GM12874 (cell line): ENCODE results near the gene GDI2.

Source experiments
- TF ChIP-seq, protein P1 (sequence below): IDR thresholded peaks from 2 replicates; pipeline ENCODE4 v1.5.1; 2011; ENCODE audit warnings: low read depth, mild to moderate bottlenecking, control low read depth, low read length, moderate library complexity; ENCODE audit not compliant: insufficient read depth

Gene GDI2

DNA sequence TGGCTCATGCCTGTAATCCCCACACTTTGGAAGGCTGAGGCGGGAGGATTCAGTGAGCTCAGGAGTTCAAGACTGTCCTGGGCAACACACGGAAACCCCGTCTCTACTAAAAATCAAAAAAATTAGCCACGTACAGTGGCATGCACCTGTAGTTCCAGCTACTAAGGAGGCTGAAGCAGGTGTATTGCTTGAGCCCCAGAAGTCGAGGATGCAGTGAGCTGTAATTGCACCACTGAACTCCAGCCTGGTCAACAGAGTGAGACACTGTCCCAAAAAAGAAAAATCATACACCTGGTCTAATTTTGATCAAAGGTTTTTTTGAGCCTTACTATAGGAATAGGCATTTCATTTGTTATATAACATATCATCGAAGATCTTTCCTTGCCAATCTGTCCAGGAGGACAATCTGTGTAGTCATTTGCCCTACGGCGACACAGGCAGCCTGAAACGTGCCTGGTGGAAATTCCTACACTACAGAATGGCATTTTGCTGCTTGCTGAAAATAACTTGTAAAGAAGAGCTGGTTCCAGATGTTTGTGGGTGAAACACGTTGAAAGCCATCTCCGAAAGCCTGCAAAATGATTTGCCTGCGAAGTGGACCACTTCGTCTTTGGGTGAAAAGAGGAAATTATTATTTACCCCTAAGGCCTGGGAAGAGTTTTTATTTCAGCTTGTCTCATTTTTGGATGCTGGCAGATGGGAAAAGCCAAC is 31.3 kb upstream of the GDI2 start:
- TF ChIP-seq, protein P1, sequence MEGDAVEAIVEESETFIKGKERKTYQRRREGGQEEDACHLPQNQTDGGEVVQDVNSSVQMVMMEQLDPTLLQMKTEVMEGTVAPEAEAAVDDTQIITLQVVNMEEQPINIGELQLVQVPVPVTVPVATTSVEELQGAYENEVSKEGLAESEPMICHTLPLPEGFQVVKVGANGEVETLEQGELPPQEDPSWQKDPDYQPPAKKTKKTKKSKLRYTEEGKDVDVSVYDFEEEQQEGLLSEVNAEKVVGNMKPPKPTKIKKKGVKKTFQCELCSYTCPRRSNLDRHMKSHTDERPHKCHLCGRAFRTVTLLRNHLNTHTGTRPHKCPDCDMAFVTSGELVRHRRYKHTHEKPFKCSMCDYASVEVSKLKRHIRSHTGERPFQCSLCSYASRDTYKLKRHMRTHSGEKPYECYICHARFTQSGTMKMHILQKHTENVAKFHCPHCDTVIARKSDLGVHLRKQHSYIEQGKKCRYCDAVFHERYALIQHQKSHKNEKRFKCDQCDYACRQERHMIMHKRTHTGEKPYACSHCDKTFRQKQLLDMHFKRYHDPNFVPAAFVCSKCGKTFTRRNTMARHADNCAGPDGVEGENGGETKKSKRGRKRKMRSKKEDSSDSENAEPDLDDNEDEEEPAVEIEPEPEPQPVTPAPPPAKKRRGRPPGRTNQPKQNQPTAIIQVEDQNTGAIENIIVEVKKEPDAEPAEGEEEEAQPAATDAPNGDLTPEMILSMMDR, result no peak

- TF ChIP-seq, protein P1, result no peak
Observed at GRCh38 chr10:5843686-5844344, 30.6 kb upstream of the GDI2 start.

GRCh38 chr10:5841965-5842364 is 28.7 kb upstream of the GDI2 start:
- TF ChIP-seq, protein P1, result no peak

DNA sequence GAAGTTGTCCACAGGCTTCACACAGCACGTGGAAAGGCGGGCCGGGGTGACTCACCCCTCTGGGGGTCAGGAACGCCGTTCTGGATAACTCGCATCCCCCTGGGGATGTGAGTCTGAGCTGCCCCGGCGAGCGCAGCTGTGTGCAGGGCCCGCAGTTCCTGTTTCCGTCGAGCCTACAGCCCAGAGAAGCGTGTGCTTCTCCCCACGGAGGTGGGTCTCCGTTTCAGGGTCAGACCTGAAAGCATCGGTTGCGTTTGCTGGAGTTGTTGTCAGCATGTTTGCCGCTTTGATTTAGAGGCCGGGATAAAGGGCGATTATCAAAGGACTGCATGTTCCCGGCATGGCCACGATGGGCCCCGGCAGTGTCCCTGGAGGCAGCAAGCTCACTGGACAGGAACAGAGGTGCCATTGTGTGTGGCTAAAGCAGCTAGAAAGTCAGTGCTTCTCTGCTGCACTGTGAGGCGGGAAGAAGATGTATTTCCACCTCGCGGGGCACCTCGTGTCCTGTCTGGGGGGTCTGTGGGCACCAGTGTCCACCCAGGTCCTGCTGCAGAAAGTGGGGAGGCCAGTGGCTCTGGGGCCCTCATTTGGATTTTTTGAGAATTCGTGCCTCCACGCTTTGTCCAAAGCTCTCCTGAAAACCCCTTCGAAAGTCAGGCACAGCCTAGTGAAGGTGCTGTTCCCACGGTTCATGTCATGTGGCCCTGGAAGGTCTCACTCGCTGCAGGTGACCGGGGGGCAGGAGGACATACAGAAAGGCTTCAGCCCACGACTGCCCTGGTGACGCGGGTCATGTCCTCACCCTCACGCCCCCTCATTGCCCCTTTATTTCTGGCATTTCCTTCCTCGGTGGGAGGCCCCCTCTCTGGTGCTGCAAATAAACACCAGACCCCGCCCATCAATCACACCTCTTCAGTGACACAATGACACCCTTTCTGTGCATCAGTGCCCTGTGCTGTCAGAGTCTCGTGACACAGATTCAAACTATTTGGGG is 27.4 kb upstream of the GDI2 start:
- TF ChIP-seq, protein P1, result no peak

- TF ChIP-seq, protein P1, result no peak
Observed at GRCh38 chr10:5835446-5836095, 22.3 kb upstream of the GDI2 start.

DNA sequence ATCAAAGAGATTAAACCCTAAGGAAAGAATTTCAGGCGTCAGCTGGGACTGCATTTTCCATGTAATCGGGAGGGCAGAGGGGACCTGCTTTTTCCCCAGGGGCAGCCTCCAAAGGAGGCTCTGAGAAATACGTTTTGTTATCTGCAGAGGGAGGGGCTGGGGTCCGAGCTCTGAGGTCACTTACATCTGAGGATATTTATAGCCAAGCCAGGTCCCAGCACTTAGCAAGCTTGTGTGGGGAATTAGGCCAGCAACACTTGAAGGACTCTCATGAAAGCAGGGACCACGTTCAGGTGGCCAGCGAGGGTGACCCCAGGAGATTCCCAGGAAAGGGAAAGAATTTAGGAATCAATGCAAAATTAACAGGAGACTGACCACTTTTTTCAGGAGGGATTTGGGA is 20.6 kb upstream of the GDI2 start:
- TF ChIP-seq, protein P1, result no peak

DNA sequence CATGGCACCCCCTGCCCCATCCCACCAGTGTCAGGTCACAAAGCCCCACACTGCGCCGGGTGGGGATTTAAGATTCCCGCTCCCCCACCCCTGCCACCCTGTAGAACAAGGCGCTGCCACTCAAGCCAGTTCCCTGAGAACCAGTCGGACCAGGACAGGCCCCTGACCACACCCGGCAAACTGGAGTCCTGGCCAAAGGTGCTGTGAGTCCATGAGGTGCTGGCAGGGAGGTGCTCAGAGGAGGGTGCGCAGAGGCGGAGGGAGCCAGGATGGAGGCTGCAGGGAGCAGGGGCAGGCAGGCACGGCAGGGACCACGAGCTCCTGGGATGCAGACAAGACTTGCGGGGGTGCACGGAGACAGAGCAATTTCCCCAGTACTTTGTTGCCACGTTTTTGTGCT is 19.7 kb upstream of the GDI2 start:
- TF ChIP-seq, protein P1, result no peak
